Mesenchymal stem cell (in vitro differentiated cells and primary cell): Measurements from ENCODE around the gene RNF175.

Experiments
- DNase-seq: peaks from one replicate; pipeline ENCODE4 v3.0.0-alpha.2; 2013
- H2AFZ ChIP-seq: one replicate; pipeline ENCODE4 v1.6.1; 2013; ENCODE audit warnings: low read depth, mild to moderate bottlenecking, control low read depth, inconsistent platforms, low read length, moderate library complexity
- H2AK5ac ChIP-seq: 2 replicates; pipeline ENCODE4 v1.6.1; 2013; ENCODE audit warnings: low read length, moderate library complexity, mild to moderate bottlenecking, inconsistent platforms; ENCODE audit not compliant: severe bottlenecking
- H2BK120ac ChIP-seq: one replicate; pipeline ENCODE4 v1.6.1; 2013; ENCODE audit warnings: low read depth, mild to moderate bottlenecking, inconsistent platforms, low read length, moderate library complexity
- H2BK12ac ChIP-seq, 2 experiments: one replicate each; pipeline ENCODE4 v1.6.1; 2013; ENCODE audit warnings: inconsistent platforms in 2 of 2, low read length in 2 of 2, mild to moderate bottlenecking in 2 of 2, moderate library complexity in 2 of 2, control low read depth in 1 of 2
- H2BK15ac ChIP-seq: one replicate; pipeline ENCODE4 v1.6.1; 2013; ENCODE audit warnings: mild to moderate bottlenecking, low read depth, inconsistent platforms; ENCODE audit not compliant: poor library complexity, severe bottlenecking
- H2BK5ac ChIP-seq: 2 replicates; pipeline ENCODE4 v1.6.1; 2013; ENCODE audit warnings: low read depth, mild to moderate bottlenecking, low read length, control low read depth, inconsistent platforms; ENCODE audit not compliant: poor library complexity, severe bottlenecking
- H3K14ac ChIP-seq, 2 experiments: one replicate each; pipeline ENCODE4 v1.6.1; 2013; ENCODE audit warnings: inconsistent platforms in 2 of 2, low read length in 2 of 2, control low read depth in 1 of 2, mild to moderate bottlenecking in 1 of 2, moderate library complexity in 1 of 2
- H3K18ac ChIP-seq, 2 experiments: one replicate each; pipeline ENCODE4 v1.6.1; 2013; ENCODE audit warnings: inconsistent platforms in 2 of 2, low read length in 2 of 2, control low read depth in 1 of 2, low read depth in 1 of 2, mild to moderate bottlenecking in 1 of 2
- H3K23ac ChIP-seq, 2 experiments: one replicate each; pipeline ENCODE4 v1.6.1; 2013; ENCODE audit warnings: inconsistent platforms in 2 of 2, low read length in 2 of 2, mild to moderate bottlenecking in 2 of 2, moderate library complexity in 2 of 2, control low read depth in 1 of 2
- H3K27ac ChIP-seq: 2 replicates; pipeline ENCODE4 v1.5.1; 2013; ENCODE audit warnings: mild to moderate bottlenecking, moderate library complexity, low read length, control low read depth, inconsistent platforms; ENCODE audit not compliant: poor library complexity, severe bottlenecking
- H3K27me3 ChIP-seq, 2 experiments: 2 replicates each; pipeline versions ENCODE4 v1.6.1 to v1.7.0; 2013; ENCODE audit warnings: low read length in 2 of 2, mild to moderate bottlenecking in 2 of 2, moderate library complexity in 2 of 2, control low read depth in 1 of 2, inconsistent platforms in 1 of 2; ENCODE audit not compliant: control insufficient read depth in 1 of 2, insufficient read depth in 1 of 2
- H3K36me3 ChIP-seq, 2 experiments: 2 replicates each; pipeline versions ENCODE4 v1.6.1 to v1.7.0; 2013; ENCODE audit warnings: low read length in 2 of 2, control low read depth in 1 of 2, inconsistent platforms in 1 of 2, low read depth in 1 of 2, mild to moderate bottlenecking in 1 of 2; ENCODE audit not compliant: insufficient read depth in 2 of 2, control insufficient read depth in 1 of 2
- H3K4ac ChIP-seq, 2 experiments: one replicate each; pipeline ENCODE4 v1.6.1; 2013; ENCODE audit warnings: inconsistent platforms in 2 of 2, low read length in 2 of 2, mild to moderate bottlenecking in 2 of 2, moderate library complexity in 2 of 2, control low read depth in 1 of 2, low read depth in 1 of 2
- H3K4me1 ChIP-seq: 2 replicates; pipeline ENCODE4 v1.6.1; 2013; ENCODE audit warnings: low read depth, low read length, control low read depth; ENCODE audit not compliant: control insufficient read depth, insufficient read depth
- H3K4me2 ChIP-seq: 2 replicates; pipeline ENCODE4 v1.6.1; 2013; ENCODE audit warnings: low read length, mild to moderate bottlenecking, inconsistent platforms; ENCODE audit not compliant: poor library complexity, severe bottlenecking
- H3K4me3 ChIP-seq, 2 experiments: 2 replicates each; pipeline versions ENCODE4 v1.5.1 to v1.7.0; 2013; ENCODE audit warnings: low read length in 2 of 2, mild to moderate bottlenecking in 2 of 2, control low read depth in 1 of 2, low read depth in 1 of 2; ENCODE audit not compliant: insufficient read depth in 1 of 2
- H3K79me1 ChIP-seq: replicated peaks from 2 replicates; pipeline ENCODE4 v1.6.1; 2013; ENCODE audit warnings: mild to moderate bottlenecking, control low read depth, low read length, inconsistent platforms; ENCODE audit not compliant: poor library complexity, severe bottlenecking
- H3K9ac ChIP-seq: 2 replicates; pipeline ENCODE4 v1.7.0; 2013; ENCODE audit warnings: mild to moderate bottlenecking, low read length, moderate library complexity
- H3K9me3 ChIP-seq: 2 replicates; pipeline ENCODE4 v1.7.0; 2013; ENCODE audit warnings: mild to moderate bottlenecking, low read length; ENCODE audit not compliant: control insufficient read depth
- H4K8ac ChIP-seq: one replicate; pipeline ENCODE4 v1.6.1; 2013; ENCODE audit warnings: inconsistent platforms, mild to moderate bottlenecking, low read length, moderate library complexity
- H4K91ac ChIP-seq: one replicate; pipeline ENCODE4 v1.6.1; 2013; ENCODE audit warnings: mild to moderate bottlenecking, low read length, inconsistent platforms
- WGBS: methylation state at CpG from one replicate; pipeline ENCODE4 v1.1.7; 2013; ENCODE audit warnings: mixed read lengths; 5-methylcytosine and 5-hydroxymethylcytosine counted together

RNF175 gene

DNA sequence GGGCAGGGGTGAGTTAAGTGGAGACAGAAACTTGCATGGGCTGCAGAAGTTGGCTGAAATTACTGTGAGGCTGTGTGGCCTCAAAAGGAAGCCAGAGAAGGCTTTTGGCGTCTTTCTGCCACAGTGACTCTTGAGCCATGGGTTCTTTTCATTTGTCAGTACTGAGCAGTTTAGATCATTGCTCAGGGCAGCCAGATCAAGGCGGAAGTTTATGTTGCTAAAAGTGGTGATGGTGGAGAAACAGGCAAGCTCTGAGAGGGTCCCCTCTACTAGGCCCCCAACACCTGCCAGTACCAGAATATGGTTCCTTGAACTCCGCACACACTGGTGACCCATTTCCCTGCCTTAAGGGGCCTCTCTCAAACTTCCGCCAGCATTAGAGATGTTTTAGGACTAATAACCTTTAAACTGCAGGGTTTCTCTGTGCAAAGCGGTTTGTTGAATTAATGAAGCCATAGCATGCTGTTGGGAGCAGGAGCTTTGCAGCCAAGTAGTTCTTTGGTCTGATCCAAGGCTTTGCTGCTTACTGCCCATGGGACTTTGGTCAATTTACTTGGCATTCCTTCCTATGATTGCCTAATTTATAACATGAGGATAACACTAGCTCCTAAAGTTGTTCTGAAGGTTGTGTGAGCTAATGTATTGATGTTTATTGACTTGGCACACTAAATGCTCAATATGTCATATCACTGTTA lies 34.5 kb downstream of the RNF175 start:
- no peak overlapping the region for H2BK120ac ChIP-seq
- H3K18ac ChIP-seq = no peak overlapping the region
- H3K9me3 ChIP-seq = no peaks in the 10 kb centered on the region
- H3K27ac ChIP-seq = no peak overlapping the region
- H3K4ac ChIP-seq = no peak overlapping the region
- H3K4me3 ChIP-seq = peak overlapping the region in 1 of 2 experiments; percentile 47
- no peak for DNase-seq
- no peak overlapping the region for H2BK15ac ChIP-seq
- no peak overlapping the region for H2BK5ac ChIP-seq
- H3K9ac ChIP-seq = no peak overlapping the region
- no peaks in the 10 kb centered on the region for H3K36me3 ChIP-seq
- H2AK5ac ChIP-seq = no peak overlapping the region
- no peak overlapping the region for H2AFZ ChIP-seq
- no peaks in the 10 kb centered on the region for H3K79me1 ChIP-seq
- H4K8ac ChIP-seq = no peak overlapping the region
- H3K4me2 ChIP-seq = no peak overlapping the region
- peaks cover 0 to 58% of the 10 kb centered on the region in 2 experiments for H3K27me3 ChIP-seq
- no peak overlapping the region for H2BK12ac ChIP-seq
- WGBS = 85% methylated on average over 5 of the region's 5 CpGs
- H4K91ac ChIP-seq = no peak overlapping the region
- no peak overlapping the region for H3K14ac ChIP-seq
- H3K4me1 ChIP-seq = no peaks in the 10 kb centered on the region
- H3K23ac ChIP-seq = no peak overlapping the region

GRCh38 chr4:153724606-153725005 lies 35.2 kb downstream of the RNF175 start:
- Histone ChIP-seq H3K4ac (no peak overlapping the region), H3K79me1 (no peaks in the 10 kb centered on the region), H2BK12ac (no peak overlapping the region), H3K4me3 (no peak overlapping the region), H3K4me1 (no peaks in the 10 kb centered on the region), H4K91ac (no peak overlapping the region), H2BK15ac (no peak overlapping the region), H3K9me3 (no peaks in the 10 kb centered on the region), H3K27ac (no peak overlapping the region), H3K18ac (no peak overlapping the region), H3K4me2 (no peak overlapping the region), H2AK5ac (no peak overlapping the region), H3K36me3 (no peaks in the 10 kb centered on the region), H2BK5ac (no peak overlapping the region), H3K23ac (no peak overlapping the region), H2BK120ac (no peak overlapping the region), H3K27me3 (peaks cover 0 to 58% of the 10 kb centered on the region in 2 experiments), H3K9ac (no peak overlapping the region), H3K14ac (no peak overlapping the region), H4K8ac (no peak overlapping the region), H2AFZ (no peak overlapping the region)
- DNase-seq = no peak
- WGBS = 78% methylated on average over 4 of the region's 5 CpGs

DNA sequence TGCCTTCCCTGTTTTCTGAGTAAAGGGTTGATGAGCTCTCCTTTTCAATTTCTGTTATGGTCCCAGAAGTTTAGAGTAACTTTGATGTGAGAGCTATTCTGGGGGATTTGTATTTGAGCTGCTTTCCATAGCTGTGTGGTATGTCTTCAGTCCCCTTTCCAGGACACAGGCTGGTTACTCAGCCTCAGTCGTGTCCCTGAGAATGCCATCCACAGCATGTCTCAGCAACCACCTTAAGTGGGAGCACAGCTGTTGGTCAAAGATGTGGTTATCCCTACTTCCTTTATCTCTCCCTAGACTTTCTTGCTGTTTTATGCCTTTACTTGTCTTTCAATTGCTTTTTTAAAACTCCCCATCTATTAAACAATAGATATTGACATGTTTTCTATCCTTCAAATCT lies 37.8 kb downstream of the RNF175 start:
- no peak overlapping the region for H3K9ac ChIP-seq
- DNase-seq = no peak
- no peak overlapping the region for H2AK5ac ChIP-seq
- H3K27me3 ChIP-seq = peaks cover 0 to 45% of the 10 kb centered on the region in 2 experiments
- H4K91ac ChIP-seq = no peak overlapping the region
- no peak overlapping the region for H3K14ac ChIP-seq
- H2BK120ac ChIP-seq = no peak overlapping the region
- H3K4me2 ChIP-seq = no peak overlapping the region
- no peak overlapping the region for H4K8ac ChIP-seq
- no peak overlapping the region for H2AFZ ChIP-seq
- H3K79me1 ChIP-seq = no peaks in the 10 kb centered on the region
- H3K18ac ChIP-seq = no peak overlapping the region
- 44% methylated on average over 1 of the region's 1 CpG for WGBS
- no peak overlapping the region for H2BK12ac ChIP-seq
- H3K4me3 ChIP-seq = no peak overlapping the region
- H3K4me1 ChIP-seq = no peaks in the 10 kb centered on the region
- H3K9me3 ChIP-seq = no peaks in the 10 kb centered on the region
- H3K4ac ChIP-seq = no peak overlapping the region
- H3K27ac ChIP-seq = no peak overlapping the region
- no peak overlapping the region for H2BK5ac ChIP-seq
- no peak overlapping the region for H3K23ac ChIP-seq
- no peaks in the 10 kb centered on the region for H3K36me3 ChIP-seq
- H2BK15ac ChIP-seq = no peak overlapping the region

DNA sequence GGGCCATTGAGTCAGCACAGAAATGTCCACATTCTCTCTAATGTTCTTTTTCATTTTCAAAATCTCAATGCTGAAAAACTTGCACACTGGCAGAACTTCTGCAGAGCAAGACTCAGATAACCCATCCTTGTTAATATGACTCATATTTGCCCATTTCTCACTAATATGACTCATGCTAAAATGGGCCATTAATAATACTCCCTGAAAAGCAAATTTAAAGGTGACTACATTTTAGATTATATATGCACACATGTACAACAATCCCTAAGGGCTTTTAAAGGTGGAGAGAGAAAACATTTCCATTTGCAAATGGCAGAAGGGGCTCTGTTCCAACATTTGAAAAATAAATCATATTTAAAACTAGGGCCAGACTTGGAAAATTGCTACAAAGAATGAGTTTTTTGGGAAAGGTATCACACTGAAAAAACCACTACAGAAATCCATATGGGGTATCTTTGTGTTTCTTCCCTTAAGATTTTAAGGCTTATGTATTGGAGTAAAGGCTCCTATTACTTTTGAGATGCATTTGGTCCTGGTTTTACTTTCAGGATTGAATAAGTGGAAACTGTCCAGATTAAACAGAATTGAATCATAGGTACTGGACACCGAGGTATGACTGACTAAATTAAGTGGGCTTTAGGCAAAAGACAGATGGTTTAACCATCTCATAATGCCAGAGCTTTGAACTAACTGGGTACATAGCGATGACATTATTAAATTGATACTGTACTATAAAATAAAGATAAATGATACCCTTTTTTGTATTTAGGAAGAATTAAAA lies 45.8 kb downstream of the RNF175 start:
- no peaks in the 10 kb centered on the region for H3K79me1 ChIP-seq
- H3K4ac ChIP-seq = no peak overlapping the region
- H4K91ac ChIP-seq = no peak overlapping the region
- no peak overlapping the region for H3K9ac ChIP-seq
- no peak overlapping the region for H2AK5ac ChIP-seq
- no peaks in the 10 kb centered on the region for H3K9me3 ChIP-seq
- H2AFZ ChIP-seq = no peak overlapping the region
- no peak overlapping the region for H4K8ac ChIP-seq
- no peak overlapping the region for H3K4me3 ChIP-seq
- no peak overlapping the region for H2BK12ac ChIP-seq
- no peaks in the 10 kb centered on the region for H3K4me1 ChIP-seq
- H3K4me2 ChIP-seq = no peak overlapping the region
- H3K36me3 ChIP-seq = no peaks in the 10 kb centered on the region
- H3K27me3 ChIP-seq = peaks cover 0 to 51% of the 10 kb centered on the region in 2 experiments
- H2BK5ac ChIP-seq = no peak overlapping the region
- 67% methylated on average over 1 of the region's 2 CpGs for WGBS
- no peak overlapping the region for H3K27ac ChIP-seq
- no peak overlapping the region for H3K14ac ChIP-seq
- no peak overlapping the region for H2BK15ac ChIP-seq
- no peak overlapping the region for H2BK120ac ChIP-seq
- no peak overlapping the region for H3K23ac ChIP-seq
- DNase-seq = no peak
- H3K18ac ChIP-seq = no peak overlapping the region
